HG03520 (cell line): Measurements from ENCODE around the gene EGF.

Source experiments
- ATAC-seq: cut with Tn5 transposase; IDR thresholded peaks from one replicate; pipeline ENCODE4 v1.9.1; 2021; ENCODE audit warnings: mild to moderate bottlenecking, moderate library complexity; ENCODE audit not compliant: unreplicated experiment

Gene EGF

GRCh38 chr4:109990261-109991257 lies 77.9 kb downstream of the EGF start:
- peak; percentile 70 for ATAC-seq

GRCh38 chr4:109993116-109993515 lies 80.4 kb downstream of the EGF start:
- ATAC-seq, result no peak

- ATAC-seq, result peak; percentile 77
These were observed 81.7 kb downstream of the EGF start for GRCh38 chr4:109994415-109994827.

DNA sequence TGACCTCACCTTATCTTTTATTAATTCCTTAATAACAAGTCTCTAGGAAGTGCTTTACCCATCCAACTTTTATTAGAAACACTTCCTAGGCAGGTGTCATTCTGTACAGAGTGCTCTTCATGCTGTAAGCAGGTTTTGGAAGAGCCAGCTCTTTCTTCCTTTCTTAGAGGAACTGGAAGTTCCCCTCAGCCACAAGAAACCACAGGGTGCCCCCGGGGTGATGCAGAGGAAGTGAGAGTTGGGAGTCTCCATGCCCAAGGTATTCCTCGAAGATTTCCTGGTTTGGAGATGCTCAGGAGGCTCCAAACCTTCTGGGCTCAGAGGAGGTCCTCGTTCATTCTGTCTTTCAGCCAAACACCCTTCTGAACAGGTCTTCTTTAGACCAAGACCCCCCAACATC lies 83.8 kb downstream of the EGF start:
- ATAC-seq, result no peak

GRCh38 chr4:109998867-109999584 lies 86.3 kb downstream of the EGF start:
- ATAC-seq, result peak; percentile 29

GRCh38 chr4:109999585-109999912 lies 86.9 kb downstream of the EGF start:
- ATAC-seq, result no peak

- no peak for ATAC-seq
These were observed 89.6 kb downstream of the EGF start for GRCh38 chr4:110002326-110002725.

DNA sequence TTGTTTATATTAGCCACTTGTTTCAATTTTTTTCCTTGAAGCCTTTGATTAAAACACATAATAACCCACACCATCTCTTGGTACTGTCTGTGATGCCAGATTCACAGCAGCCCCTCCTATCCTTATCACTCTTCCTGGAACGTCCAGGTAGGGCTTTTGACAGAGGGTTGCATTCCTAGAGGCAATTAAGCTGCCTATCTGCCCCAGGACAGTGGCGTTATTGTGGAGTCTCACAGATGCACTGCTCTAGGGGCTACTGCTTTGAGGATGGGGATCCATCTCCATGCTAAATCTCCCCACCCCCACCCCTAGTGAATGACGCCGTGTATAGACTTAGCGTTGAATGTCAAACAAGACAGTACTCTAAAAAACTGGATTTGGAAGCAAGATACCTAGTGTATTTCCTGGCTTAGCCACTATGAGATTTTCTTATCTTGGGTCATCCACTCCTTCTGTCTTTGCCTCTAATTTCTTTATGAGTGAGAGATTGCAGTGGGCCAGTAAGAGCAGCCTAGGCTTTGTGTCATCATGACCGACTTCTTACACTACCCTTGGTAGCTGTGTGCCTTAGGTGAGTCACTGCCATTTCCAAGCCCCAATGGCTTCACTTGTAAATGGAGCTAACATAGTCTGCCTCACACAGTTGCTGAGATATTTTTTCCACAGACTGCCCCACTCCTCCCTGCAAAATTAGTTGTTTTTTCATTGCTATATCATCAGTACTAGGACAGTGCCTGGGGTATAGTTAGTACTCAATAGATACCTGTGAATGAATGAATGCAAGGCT lies 90.9 kb downstream of the EGF start:
- ATAC-seq, result no peak

DNA sequence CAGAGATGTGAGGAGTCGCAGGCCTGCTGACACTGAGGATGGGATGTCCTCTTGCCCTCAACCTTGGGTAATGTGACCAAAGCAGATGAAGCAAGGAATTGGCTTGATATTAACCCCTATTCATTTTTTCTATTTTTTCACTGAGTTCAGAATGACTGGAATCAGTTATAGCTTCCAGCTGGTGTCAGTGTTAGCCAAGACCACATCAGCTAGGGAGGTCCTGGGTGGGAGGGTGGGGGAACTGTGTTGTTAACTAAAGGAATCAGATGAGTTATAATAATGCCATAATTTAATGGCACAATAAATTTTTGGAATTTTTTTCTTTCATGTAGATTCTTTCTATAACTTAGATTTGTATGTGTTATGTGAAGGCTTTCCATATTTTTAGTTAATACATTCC lies 91.9 kb downstream of the EGF start:
- no peak for ATAC-seq

DNA sequence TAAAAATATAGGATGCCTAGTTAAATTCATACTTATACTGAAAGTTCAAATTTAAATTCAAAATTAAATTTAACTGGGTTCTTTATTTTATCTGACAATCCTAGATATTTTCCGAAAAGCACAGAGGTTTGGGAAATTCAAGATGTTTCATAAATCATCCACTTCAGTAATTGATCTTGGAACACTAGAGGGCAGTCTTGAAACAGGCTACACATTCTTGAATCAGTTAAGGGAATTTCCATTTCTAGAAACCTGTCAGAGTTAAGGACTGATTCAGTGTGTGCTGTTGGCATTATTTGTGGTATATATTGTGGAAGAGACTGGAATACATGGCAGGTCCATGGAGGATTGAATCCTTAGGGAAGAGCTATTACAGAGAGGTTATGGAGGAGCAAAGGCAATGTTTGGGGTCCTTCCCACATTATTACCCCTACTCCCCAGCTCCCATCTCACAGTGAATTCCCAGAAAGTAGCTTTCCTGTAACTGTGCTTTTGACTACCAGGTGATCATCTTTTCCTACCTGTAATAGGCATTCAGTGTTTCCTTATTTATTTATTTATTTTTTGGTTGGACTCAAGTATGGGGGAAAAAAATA lies 92.9 kb downstream of the EGF start:
- peak; percentile 65 for ATAC-seq

- no peak for ATAC-seq
These were observed 94.5 kb downstream of the EGF start for GRCh38 chr4:110007217-110007616.

GRCh38 chr4:110008540-110008939 lies 95.9 kb downstream of the EGF start:
- no peak for ATAC-seq

DNA sequence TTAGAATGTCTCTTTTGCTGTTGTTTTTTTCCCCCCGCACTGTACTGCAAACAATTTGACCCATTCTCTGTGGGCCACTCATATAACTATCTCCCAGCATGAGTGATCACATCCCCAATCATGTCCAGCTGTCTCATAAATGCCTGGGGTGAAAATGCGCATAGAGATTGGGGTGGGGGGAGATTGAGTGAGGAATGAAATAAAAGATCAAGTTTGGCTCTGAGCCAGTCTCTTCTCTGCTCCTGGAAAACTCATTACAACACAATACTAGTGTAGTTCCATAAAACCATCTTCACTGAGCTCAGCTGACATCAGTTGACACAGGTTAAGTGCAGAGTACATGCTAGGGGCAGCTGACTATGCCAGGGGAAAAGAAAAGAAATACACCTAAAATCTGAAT lies 96.9 kb downstream of the EGF start:
- ATAC-seq, result no peak

GRCh38 chr4:110010797-110011196 lies 98.1 kb downstream of the EGF start:
- ATAC-seq, result no peak

- no peak for ATAC-seq
These were observed 100.2 kb downstream of the EGF start for GRCh38 chr4:110012917-110013316.

DNA sequence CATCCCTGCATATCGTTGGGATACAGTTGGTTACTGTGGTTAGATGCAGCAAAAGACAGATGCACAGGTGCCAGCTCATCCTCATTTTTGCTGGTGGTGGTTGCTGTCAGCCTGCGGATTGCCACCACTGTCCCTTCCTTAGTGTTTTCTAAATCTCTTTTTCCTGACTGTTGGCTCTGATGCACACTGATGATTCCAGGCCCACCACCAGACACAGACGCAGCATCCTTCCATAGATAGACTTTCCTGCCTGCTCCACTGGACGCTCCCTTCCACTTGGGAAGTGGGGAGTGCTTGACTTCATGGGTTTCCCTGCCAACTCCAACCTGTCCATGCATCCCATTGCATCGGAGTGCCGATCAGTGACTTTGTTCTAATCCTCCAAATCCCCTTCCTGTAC lies 101.5 kb downstream of the EGF start:
- no peak for ATAC-seq

GRCh38 chr4:110019153-110019552 lies 106.5 kb downstream of the EGF start:
- ATAC-seq, result no peak

GRCh38 chr4:110020139-110020538 lies 107.5 kb downstream of the EGF start:
- ATAC-seq, result no peak

- no peak for ATAC-seq
These were observed 108.2 kb downstream of the EGF start for GRCh38 chr4:110020646-110021443.

DNA sequence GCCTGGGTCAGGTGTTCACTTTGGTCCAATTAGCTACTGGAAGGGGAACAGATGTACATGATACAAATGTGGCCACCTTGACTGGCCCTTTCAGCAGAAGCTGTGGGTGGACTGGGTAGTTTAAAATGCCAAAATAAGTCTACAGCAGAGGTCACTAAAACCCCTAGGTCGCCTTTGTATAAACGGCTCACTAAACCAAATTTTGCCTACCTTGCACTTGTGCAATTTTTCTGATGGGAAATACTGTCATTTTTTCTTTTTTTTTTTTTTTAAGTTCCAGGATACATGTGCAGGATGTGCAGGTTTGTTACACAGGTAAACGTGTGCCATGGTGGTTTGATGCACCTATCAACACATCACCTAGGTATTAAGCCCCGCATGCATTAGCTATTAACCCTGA lies 109.8 kb downstream of the EGF start:
- ATAC-seq, result no peak
